ENCODE results near the gene PGBD2.

DNA sequence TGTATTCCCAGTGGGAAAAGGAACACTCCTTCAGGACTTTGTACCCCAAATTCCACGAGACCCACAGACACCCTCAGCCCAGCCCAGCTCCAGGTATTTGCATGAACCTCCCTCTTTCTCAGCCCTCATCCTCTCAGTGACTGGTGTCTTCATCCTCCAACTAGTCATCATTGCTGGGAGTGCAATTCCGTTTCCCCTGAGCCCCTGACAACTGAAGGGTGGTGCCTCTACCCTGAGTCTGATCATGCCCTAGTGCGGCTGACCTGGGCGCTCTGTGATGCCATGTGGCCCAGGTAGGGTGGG is 43.4 kb upstream of the PGBD2 start:
- TF ChIP-seq TEAD2 (tag; IDR thresholded peaks at IDR 0.05) (no peak), POLR2A (conservative IDR thresholded peaks at IDR 0.05) (no peak)
- TF ChIP-seq, protein P1, sequence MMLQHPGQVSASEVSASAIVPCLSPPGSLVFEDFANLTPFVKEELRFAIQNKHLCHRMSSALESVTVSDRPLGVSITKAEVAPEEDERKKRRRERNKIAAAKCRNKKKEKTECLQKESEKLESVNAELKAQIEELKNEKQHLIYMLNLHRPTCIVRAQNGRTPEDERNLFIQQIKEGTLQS (IDR thresholded peaks at IDR 0.05) = no peak
- TF ChIP-seq, protein P1 (CRISPR knock-in tag; conservative IDR thresholded peaks at IDR 0.05) = no peak
- TF ChIP-seq, protein P2, sequence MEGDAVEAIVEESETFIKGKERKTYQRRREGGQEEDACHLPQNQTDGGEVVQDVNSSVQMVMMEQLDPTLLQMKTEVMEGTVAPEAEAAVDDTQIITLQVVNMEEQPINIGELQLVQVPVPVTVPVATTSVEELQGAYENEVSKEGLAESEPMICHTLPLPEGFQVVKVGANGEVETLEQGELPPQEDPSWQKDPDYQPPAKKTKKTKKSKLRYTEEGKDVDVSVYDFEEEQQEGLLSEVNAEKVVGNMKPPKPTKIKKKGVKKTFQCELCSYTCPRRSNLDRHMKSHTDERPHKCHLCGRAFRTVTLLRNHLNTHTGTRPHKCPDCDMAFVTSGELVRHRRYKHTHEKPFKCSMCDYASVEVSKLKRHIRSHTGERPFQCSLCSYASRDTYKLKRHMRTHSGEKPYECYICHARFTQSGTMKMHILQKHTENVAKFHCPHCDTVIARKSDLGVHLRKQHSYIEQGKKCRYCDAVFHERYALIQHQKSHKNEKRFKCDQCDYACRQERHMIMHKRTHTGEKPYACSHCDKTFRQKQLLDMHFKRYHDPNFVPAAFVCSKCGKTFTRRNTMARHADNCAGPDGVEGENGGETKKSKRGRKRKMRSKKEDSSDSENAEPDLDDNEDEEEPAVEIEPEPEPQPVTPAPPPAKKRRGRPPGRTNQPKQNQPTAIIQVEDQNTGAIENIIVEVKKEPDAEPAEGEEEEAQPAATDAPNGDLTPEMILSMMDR (IDR thresholded peaks at IDR 0.05 in 2 of 3, conservative IDR thresholded peaks at IDR 0.05 in 1 of 3; ENCODE audit: insufficient read depth in 2 of 3, low read depth in 1 of 3, low read length in 3 of 3) = no peak
